Measurements from ENCODE around the gene AGBL4. TPM values are rescaled to one million over a fixed set of nuclear protein-coding genes. Genes with fewer than 3 reads are reported as not detected.

The AGBL4 gene
- total and polyA plus RNA-seq, 2 of the 13 experiments (the other 11 are each of a cell fraction or from before 2014, with no cell fraction given): not detected

GRCh38 chr1:48675251-48675650 is 1348.5 kb downstream of the AGBL4 start:
- ATAC-seq (no peak), FAIRE-seq (no peak), DNase-seq (ENCODE audit: low spot score) (no peak)
- in situ Hi-C loops (cut with HindIII; ENCODE audit: extremely low pct_ligation_motif_present, low pct_unique_long_range_greater_than_20kb) (loop anchor here (10.0 kb wide), 1 partner anchor 1670 kb away; no protein-coding TSS in a partner anchor), intact Hi-C loops (cut with micrococcal nuclease; ENCODE audit: unreplicated experiment) (no loop called here)
- H3K36me3 ChIP-seq (replicated peaks in 1 of 2; ENCODE audit: control insufficient read depth in 1 of 2, insufficient read depth in 2 of 2, low read length in 2 of 2): no peaks in the 10 kb centered on the region
- no peak overlapping the region for H3K9ac ChIP-seq (ENCODE audit: insufficient read depth, low read depth, low read length)
- TF ChIP-seq ZNF430 (CRISPR knock-in tag; IDR thresholded peaks at IDR 0.05) (no peak), SUZ12 (IDR thresholded peaks at IDR 0.05; ENCODE audit: low read depth, low read length) (no peak), HDAC6 (IDR thresholded peaks at IDR 0.05; ENCODE audit: low read depth, low read length) (no peak), ARID3A (IDR thresholded peaks at IDR 0.05; ENCODE audit: low read depth, low read length) (no peak)
- BruUV-seq (replicated peaks): no TSS peak
- H3K4me1 ChIP-seq (ENCODE audit: insufficient read depth, low read length): no peaks in the 10 kb centered on the region
- WGBS (ENCODE audit: low lambda C conversion rate): 31% methylated on average over 3 of the region's 3 CpGs
- H3K27ac ChIP-seq (ENCODE audit: extremely low read length, insufficient read depth, low read length): no peak overlapping the region
- H3K4me2 ChIP-seq (ENCODE audit: low read depth, low read length): no peak overlapping the region
- H3K27me3 ChIP-seq (ENCODE audit: control insufficient read depth in 1 of 2, insufficient read depth in 2 of 2, low read length in 2 of 2): no peaks in the 10 kb centered on the region
- no peaks in the 10 kb centered on the region for H3K9me3 ChIP-seq (ENCODE audit: low read length)
- POLR2A ChIA-PET: no interaction called here
- no peaks in the 10 kb centered on the region for H4K20me1 ChIP-seq (ENCODE audit: insufficient read depth, low read length)
- no peaks in the 10 kb centered on the region for H3K79me2 ChIP-seq (ENCODE audit: insufficient read depth, low read length)
- CTCF ChIA-PET (ENCODE audit: low intra/inter-chr PET ratio, low total read pairs): no interaction called here
- H2AFZ ChIP-seq (ENCODE audit: low read length): no peak overlapping the region
- H3K4me3 ChIP-seq (replicated peaks in 1 of 3; ENCODE audit: insufficient read depth in 1 of 3, low read depth in 2 of 3, low read length in 3 of 3): no peak overlapping the region

GRCh38 chr1:48674641-48675040 is 1349.1 kb downstream of the AGBL4 start:
- FAIRE-seq: no peak

More at GRCh38 chr1:48674641-48675040, 1349.1 kb downstream of the AGBL4 start:
- Histone ChIP-seq H3K4me1 (ENCODE audit: insufficient read depth, low read length) (no peaks in the 10 kb centered on the region), H3K4me3 (replicated peaks in 1 of 3; ENCODE audit: insufficient read depth in 1 of 3, low read depth in 2 of 3, low read length in 3 of 3) (no peak overlapping the region), H3K79me2 (ENCODE audit: insufficient read depth, low read length) (no peaks in the 10 kb centered on the region), H4K20me1 (ENCODE audit: insufficient read depth, low read length) (no peaks in the 10 kb centered on the region), H3K27ac (ENCODE audit: extremely low read length, insufficient read depth, low read length) (no peak overlapping the region), H2AFZ (ENCODE audit: low read length) (no peak overlapping the region), H3K27me3 (ENCODE audit: control insufficient read depth in 1 of 2, insufficient read depth in 2 of 2, low read length in 2 of 2) (no peaks in the 10 kb centered on the region), H3K36me3 (replicated peaks in 1 of 2; ENCODE audit: control insufficient read depth in 1 of 2, insufficient read depth in 2 of 2, low read length in 2 of 2) (no peaks in the 10 kb centered on the region), H3K9me3 (ENCODE audit: low read length) (no peaks in the 10 kb centered on the region), H3K9ac (ENCODE audit: insufficient read depth, low read depth, low read length) (no peak overlapping the region), H3K4me2 (ENCODE audit: low read depth, low read length) (no peak overlapping the region)
- no TSS peak for BruUV-seq (replicated peaks)
- DNase-seq (ENCODE audit: low spot score) (no peak), ATAC-seq (no peak)
- WGBS (ENCODE audit: low lambda C conversion rate): 15% methylated on average over 2 of the region's 2 CpGs
- TF ChIP-seq ZNF225 (CRISPR knock-in tag; IDR thresholded peaks at IDR 0.05) (no peak), IRF2 (CRISPR knock-in tag; IDR thresholded peaks at IDR 0.05) (no peak), MTF2 (CRISPR knock-in tag; IDR thresholded peaks at IDR 0.05; ENCODE audit: borderline replicate concordance) (no peak)
- ChIA-PET CTCF (ENCODE audit: low intra/inter-chr PET ratio, low total read pairs) (no interaction called here), POLR2A (no interaction called here)
- in situ Hi-C loops (cut with HindIII; ENCODE audit: extremely low pct_ligation_motif_present, low pct_unique_long_range_greater_than_20kb) (loop anchor here (10.0 kb wide), 1 partner anchor 1670 kb away; no protein-coding TSS in a partner anchor), intact Hi-C loops (cut with micrococcal nuclease; ENCODE audit: unreplicated experiment) (no loop called here)
